ENCODE results near the gene ZFAND3. TPM values are rescaled to one million over a fixed set of nuclear protein-coding genes. Genes with fewer than 3 reads are reported as not detected.

The ZFAND3 gene
- total and polyA plus RNA-seq, 3 donors from 2014 or later = 104 to 329 (median 109) TPM

GRCh38 chr6:38088829-38089228 lies 269.3 kb downstream of the ZFAND3 start:
- intact Hi-C loops (cut with DNase I; ENCODE audit: low total_unique reads) = no loop called here
- H3K4me1 ChIP-seq = peaks cover 4% of the 10 kb centered on the region
- 89 to 90% methylated on average over 3 of the region's 3 CpGs for WGBS, 2 donors
- H3K27ac ChIP-seq = no peak overlapping the region
- no peak for TF ChIP-seq POLR2A (IDR thresholded peaks at IDR 0.05)
- TF ChIP-seq, protein P1, sequence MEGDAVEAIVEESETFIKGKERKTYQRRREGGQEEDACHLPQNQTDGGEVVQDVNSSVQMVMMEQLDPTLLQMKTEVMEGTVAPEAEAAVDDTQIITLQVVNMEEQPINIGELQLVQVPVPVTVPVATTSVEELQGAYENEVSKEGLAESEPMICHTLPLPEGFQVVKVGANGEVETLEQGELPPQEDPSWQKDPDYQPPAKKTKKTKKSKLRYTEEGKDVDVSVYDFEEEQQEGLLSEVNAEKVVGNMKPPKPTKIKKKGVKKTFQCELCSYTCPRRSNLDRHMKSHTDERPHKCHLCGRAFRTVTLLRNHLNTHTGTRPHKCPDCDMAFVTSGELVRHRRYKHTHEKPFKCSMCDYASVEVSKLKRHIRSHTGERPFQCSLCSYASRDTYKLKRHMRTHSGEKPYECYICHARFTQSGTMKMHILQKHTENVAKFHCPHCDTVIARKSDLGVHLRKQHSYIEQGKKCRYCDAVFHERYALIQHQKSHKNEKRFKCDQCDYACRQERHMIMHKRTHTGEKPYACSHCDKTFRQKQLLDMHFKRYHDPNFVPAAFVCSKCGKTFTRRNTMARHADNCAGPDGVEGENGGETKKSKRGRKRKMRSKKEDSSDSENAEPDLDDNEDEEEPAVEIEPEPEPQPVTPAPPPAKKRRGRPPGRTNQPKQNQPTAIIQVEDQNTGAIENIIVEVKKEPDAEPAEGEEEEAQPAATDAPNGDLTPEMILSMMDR (IDR thresholded peaks at IDR 0.05) = no peak
- no peak for DNase-seq
- H3K9me3 ChIP-seq = no peaks in the 10 kb centered on the region
- H3K4me3 ChIP-seq = no peak overlapping the region
- no peaks in the 10 kb centered on the region for H3K27me3 ChIP-seq
- no peaks in the 10 kb centered on the region for H3K36me3 ChIP-seq (ENCODE audit: low read depth, missing control alignments)

DNA sequence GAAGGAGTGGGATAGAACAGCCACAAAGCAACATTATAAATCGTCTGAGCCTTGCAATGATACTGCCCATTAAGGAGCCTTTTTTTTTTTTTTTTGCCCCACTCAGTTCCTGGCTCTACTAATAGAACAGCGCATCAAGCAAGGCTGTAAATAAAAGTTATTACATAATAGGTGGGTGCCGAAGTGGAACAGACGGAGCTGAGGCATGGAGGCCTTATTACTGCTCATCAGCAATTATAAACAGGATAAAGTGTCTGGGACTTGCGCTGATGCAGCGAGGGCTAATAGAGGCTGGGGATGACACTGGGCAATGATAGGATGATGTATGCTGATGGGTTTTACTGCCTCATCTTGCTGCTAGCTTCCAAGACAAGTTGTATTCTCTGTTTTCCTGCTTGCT lies 272.1 kb downstream of the ZFAND3 start:
- H3K36me3 ChIP-seq (ENCODE audit: low read depth, missing control alignments) = no peaks in the 10 kb centered on the region
- WGBS, 2 donors = 61 to 70% methylated on average over 6 of the region's 6 CpGs
- H3K4me1 ChIP-seq = peaks cover 4% of the 10 kb centered on the region
- H3K27ac ChIP-seq = no peak overlapping the region
- TF ChIP-seq, protein P1 (IDR thresholded peaks at IDR 0.05) = no peak
- no peak for TF ChIP-seq POLR2A (IDR thresholded peaks at IDR 0.05)
- intact Hi-C loops (cut with DNase I; ENCODE audit: low total_unique reads) = no loop called here
- H3K4me3 ChIP-seq = no peak overlapping the region
- DNase-seq = no peak
- no peaks in the 10 kb centered on the region for H3K9me3 ChIP-seq
- H3K27me3 ChIP-seq = no peaks in the 10 kb centered on the region

DNA sequence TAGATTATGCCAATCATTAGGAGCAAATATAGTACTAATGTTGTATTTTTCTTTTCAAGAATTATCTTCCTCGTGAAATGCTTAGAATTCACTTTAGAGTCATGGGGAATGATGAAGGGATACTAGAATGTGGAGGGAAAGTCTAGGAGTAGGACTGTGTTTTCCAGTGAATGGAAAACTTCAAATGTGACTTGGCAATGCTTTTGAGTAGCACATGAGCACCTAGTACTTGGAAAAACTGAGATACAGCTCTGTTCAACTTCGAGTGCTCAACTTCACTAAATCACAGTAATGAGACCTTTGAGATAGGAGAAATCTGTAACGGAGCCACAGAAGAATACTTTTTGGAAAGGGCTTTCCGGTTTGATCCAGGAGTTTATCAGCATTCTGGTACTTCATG lies 272.9 kb downstream of the ZFAND3 start:
- Histone ChIP-seq H3K27me3 (no peaks in the 10 kb centered on the region), H3K36me3 (ENCODE audit: low read depth, missing control alignments) (no peaks in the 10 kb centered on the region), H3K4me3 (no peak overlapping the region), H3K27ac (no peak overlapping the region), H3K9me3 (no peaks in the 10 kb centered on the region), H3K4me1 (peaks cover 4% of the 10 kb centered on the region)
- TF ChIP-seq POLR2A (IDR thresholded peaks at IDR 0.05) = no peak
- TF ChIP-seq, protein P1 (IDR thresholded peaks at IDR 0.05) = no peak
- intact Hi-C loops (cut with DNase I; ENCODE audit: low total_unique reads) = no loop called here
- no peak for DNase-seq
- 37 to 52% methylated on average over 4 of the region's 4 CpGs for WGBS, 2 donors

GRCh38 chr6:38092964-38093363 lies 273.4 kb downstream of the ZFAND3 start:
- H3K9me3 ChIP-seq = no peaks in the 10 kb centered on the region
- H3K27ac ChIP-seq = no peak overlapping the region
- no peak for DNase-seq
- H3K4me1 ChIP-seq = peaks cover 4% of the 10 kb centered on the region
- H3K27me3 ChIP-seq = no peaks in the 10 kb centered on the region
- intact Hi-C loops (cut with DNase I; ENCODE audit: low total_unique reads) = no loop called here
- TF ChIP-seq, protein P1 (IDR thresholded peaks at IDR 0.05) = no peak
- no peak for TF ChIP-seq POLR2A (IDR thresholded peaks at IDR 0.05)
- no peak overlapping the region for H3K4me3 ChIP-seq
- H3K36me3 ChIP-seq (ENCODE audit: low read depth, missing control alignments) = no peaks in the 10 kb centered on the region

- DNase-seq = no peak
- H3K36me3 ChIP-seq (ENCODE audit: low read depth, missing control alignments) = no peaks in the 10 kb centered on the region
- intact Hi-C loops (cut with DNase I; ENCODE audit: low total_unique reads) = no loop called here
- TF ChIP-seq, protein P1 (IDR thresholded peaks at IDR 0.05) = no peak
- TF ChIP-seq POLR2A (IDR thresholded peaks at IDR 0.05) = no peak
- H3K4me3 ChIP-seq = no peak overlapping the region
- WGBS, 2 donors = 83 to 85% methylated on average over 2 of the region's 2 CpGs
- H3K27me3 ChIP-seq = no peaks in the 10 kb centered on the region
- no peak overlapping the region for H3K27ac ChIP-seq
- no peaks in the 10 kb centered on the region for H3K9me3 ChIP-seq
- H3K4me1 ChIP-seq = peaks cover 4% of the 10 kb centered on the region
Observed at GRCh38 chr6:38095054-38095453, 275.5 kb downstream of the ZFAND3 start.

All from testis (tissue), 3 donors.